Activated T-cell treated with anti-CD3 and anti-CD28 coated beads, Interleukin-2, amount 50 U/mL, for 24 hours (primary cell): ENCODE measurements around the gene WDCP.
"Not testable (repeated sequence)": the region's sequence is repeated elsewhere in the genome, so short reads cannot be mapped to it uniquely, and the experiment has no call there.

ENCODE experiments used
- DNase-seq: peaks from one replicate; pipeline ENCODE4 v3.0.0-alpha.2; 2020
- H3K27ac Mint-ChIP-seq: 2 replicates; pipeline ENCODE4 v1.8.0; 2020; ENCODE audit warnings: mild to moderate bottlenecking, mixed read lengths
- H3K27me3 Mint-ChIP-seq: 2 replicates; pipeline ENCODE4 v1.8.0; 2020; ENCODE audit warnings: mixed read lengths
- H3K36me3 Mint-ChIP-seq: 2 replicates; pipeline ENCODE4 v1.8.0; 2020; ENCODE audit warnings: low read depth, mixed read lengths
- H3K4me1 Mint-ChIP-seq: 2 replicates; pipeline ENCODE4 v1.8.0; 2020; ENCODE audit warnings: low read depth, mixed read lengths
- H3K4me3 Mint-ChIP-seq: 2 replicates; pipeline ENCODE4 v1.8.0; 2020; ENCODE audit warnings: mild to moderate bottlenecking, moderate library complexity, mixed read lengths
- H3K9me3 Mint-ChIP-seq: 2 replicates; pipeline ENCODE4 v1.8.0; 2020; ENCODE audit warnings: mixed read lengths

The WDCP gene

GRCh38 chr2:24021122-24021998 lies 25.8 kb downstream of the WDCP start:
- Mint-ChIP-seq H3K27ac (no peak overlapping the region), H3K4me3 (no peak overlapping the region), H3K36me3 (peaks cover 40% of the 10 kb centered on the region), H3K9me3 (no peaks in the 10 kb centered on the region), H3K4me1 (no peaks in the 10 kb centered on the region), H3K27me3 (no peaks in the 10 kb centered on the region)
- no peak for DNase-seq

- H3K36me3 Mint-ChIP-seq = peaks cover 29% of the 10 kb centered on the region
- no peaks in the 10 kb centered on the region for H3K27me3 Mint-ChIP-seq
- H3K9me3 Mint-ChIP-seq = no peaks in the 10 kb centered on the region
- DNase-seq = no peak
- H3K4me1 Mint-ChIP-seq = no peaks in the 10 kb centered on the region
- no peak overlapping the region for H3K27ac Mint-ChIP-seq
- H3K4me3 Mint-ChIP-seq = no peak overlapping the region
These were observed 26.9 kb downstream of the WDCP start for GRCh38 chr2:24020244-24020643.

- DNase-seq = no peak
- H3K27ac Mint-ChIP-seq = no peak overlapping the region
- peaks cover 26% of the 10 kb centered on the region for H3K36me3 Mint-ChIP-seq
- no peak overlapping the region for H3K4me3 Mint-ChIP-seq
- H3K4me1 Mint-ChIP-seq = no peaks in the 10 kb centered on the region
- H3K9me3 Mint-ChIP-seq = no peaks in the 10 kb centered on the region
- H3K27me3 Mint-ChIP-seq = no peaks in the 10 kb centered on the region
These were observed 27.5 kb downstream of the WDCP start for GRCh38 chr2:24019729-24020128.

- Mint-ChIP-seq H3K9me3 (no peaks in the 10 kb centered on the region), H3K4me1 (no peaks in the 10 kb centered on the region), H3K27ac (no peak overlapping the region), H3K27me3 (no peaks in the 10 kb centered on the region), H3K4me3 (no peak overlapping the region), H3K36me3 (peaks cover 14% of the 10 kb centered on the region)
- DNase-seq = no peak
These were observed 28.9 kb downstream of the WDCP start for GRCh38 chr2:24018241-24018640.

- H3K9me3 Mint-ChIP-seq = no peaks in the 10 kb centered on the region
- peaks cover 1% of the 10 kb centered on the region for H3K27me3 Mint-ChIP-seq
- no peak overlapping the region for H3K27ac Mint-ChIP-seq
- no peak for DNase-seq
- peaks cover 9% of the 10 kb centered on the region for H3K36me3 Mint-ChIP-seq
- no peak overlapping the region for H3K4me3 Mint-ChIP-seq
- no peaks in the 10 kb centered on the region for H3K4me1 Mint-ChIP-seq
These were observed 29.5 kb downstream of the WDCP start for GRCh38 chr2:24017711-24018110.

- Mint-ChIP-seq H3K4me1 (no peaks in the 10 kb centered on the region), H3K36me3 (peaks cover 3% of the 10 kb centered on the region), H3K4me3 (no peak overlapping the region), H3K9me3 (no peaks in the 10 kb centered on the region), H3K27me3 (peaks cover 6% of the 10 kb centered on the region), H3K27ac (no peak overlapping the region)
- DNase-seq = no peak
These were observed 30.1 kb downstream of the WDCP start for GRCh38 chr2:24016853-24017703.

- H3K36me3 Mint-ChIP-seq = no peaks in the 10 kb centered on the region
- no peak overlapping the region for H3K27ac Mint-ChIP-seq
These were observed 30.8 kb downstream of the WDCP start for GRCh38 chr2:24016376-24016761.

GRCh38 chr2:24015562-24016375 lies 31.4 kb downstream of the WDCP start:
- Mint-ChIP-seq H3K36me3 (no peaks in the 10 kb centered on the region), H3K4me3 (no peak overlapping the region), H3K4me1 (peaks cover 3% of the 10 kb centered on the region), H3K9me3 (no peaks in the 10 kb centered on the region), H3K27me3 (peaks cover 19% of the 10 kb centered on the region), H3K27ac (no peak overlapping the region)
- no peak for DNase-seq

More at GRCh38 chr2:24016376-24016761, 30.8 kb downstream of the WDCP start:
- H3K4me1 Mint-ChIP-seq = no peaks in the 10 kb centered on the region
- H3K27me3 Mint-ChIP-seq = peaks cover 13% of the 10 kb centered on the region
- H3K9me3 Mint-ChIP-seq = no peaks in the 10 kb centered on the region
- DNase-seq = no peak
- H3K4me3 Mint-ChIP-seq = no peak overlapping the region

GRCh38 chr2:24014902-24015301 lies 32.3 kb downstream of the WDCP start:
- H3K4me1 Mint-ChIP-seq, DNase-seq, H3K36me3 Mint-ChIP-seq, H3K4me3 Mint-ChIP-seq, H3K27ac Mint-ChIP-seq, H3K9me3 Mint-ChIP-seq: not testable (repeated sequence)
- peaks cover 20% of the 10 kb centered on the region for H3K27me3 Mint-ChIP-seq

GRCh38 chr2:24012521-24013188 lies 34.5 kb downstream of the WDCP start:
- Mint-ChIP-seq H3K9me3 (no peaks in the 10 kb centered on the region), H3K27ac (no peak overlapping the region), H3K27me3 (peaks cover 38% of the 10 kb centered on the region), H3K4me3 (no peak overlapping the region), H3K4me1 (peaks cover 3% of the 10 kb centered on the region), H3K36me3 (no peaks in the 10 kb centered on the region)
- DNase-seq = no peak

- no peak for DNase-seq
- H3K4me3 Mint-ChIP-seq = no peak overlapping the region
- peaks cover 38% of the 10 kb centered on the region for H3K27me3 Mint-ChIP-seq
- H3K4me1 Mint-ChIP-seq = peaks cover 3% of the 10 kb centered on the region
- no peaks in the 10 kb centered on the region for H3K9me3 Mint-ChIP-seq
- no peaks in the 10 kb centered on the region for H3K36me3 Mint-ChIP-seq
- H3K27ac Mint-ChIP-seq = no peak overlapping the region
These were observed 35.7 kb downstream of the WDCP start for GRCh38 chr2:24011250-24012104.

GRCh38 chr2:24010477-24011249 lies 36.5 kb downstream of the WDCP start:
- Mint-ChIP-seq H3K9me3 (no peaks in the 10 kb centered on the region), H3K4me1 (peaks cover 3% of the 10 kb centered on the region), H3K27me3 (peaks cover 38% of the 10 kb centered on the region), H3K4me3 (no peak overlapping the region), H3K36me3 (no peaks in the 10 kb centered on the region), H3K27ac (no peak overlapping the region)
- DNase-seq = no peak
